DOHH2 (cell line): ENCODE data around the gene ABAT.

Source experiments
- CTCF ChIP-seq: fragments of 200-600 bp; sonication (generic); IDR thresholded peaks from one replicate; pipeline ENCODE4 v1.5.1; 2014; ENCODE audit warnings: antibody characterized with exemption, mild to moderate bottlenecking, low read depth, low read length; ENCODE audit not compliant: poor library complexity, severe bottlenecking
- EZH2phosphoT487 ChIP-seq: fragments of 200-600 bp; sonication (generic); IDR thresholded peaks from 2 replicates; pipeline ENCODE4 v1.6.1; 2017; ENCODE audit warnings: borderline replicate concordance, mild to moderate bottlenecking, antibody characterized with exemption, low read length, moderate library complexity, mixed read lengths

GRCh38 chr16:8682551-8683259, 8.3 kb downstream of the ABAT start:
- TF ChIP-seq CTCF (no peak), EZH2phosphoT487 (no peak)
